Activated CD8-positive, alpha-beta T cell treated with anti-CD3 and anti-CD28 coated beads, Interleukin-2, amount 10 ng/mL, durations not matched to agents 7 days and 5 days (primary cell): Measurements from ENCODE around the gene SMIM3. TPM values are rescaled to one million over a fixed set of nuclear protein-coding genes. Genes with fewer than 3 reads are reported as not detected.
"Not testable (repeated sequence)": the region's sequence is repeated elsewhere in the genome, so short reads cannot be mapped to it uniquely, and the experiment has no call there.

Source experiments
- ATAC-seq: fragments of 150-1000 bp; cut with Tn5 transposase; one replicate; pipeline ENCODE4 v1.10.0; 2021; ENCODE audit warnings: moderate library complexity
- CTCF ChIA-PET: fragments of 350-600 bp; sonication (Branson Sonifier 250); formaldehyde crosslinking; loops from one replicate; lab custom pipeline; 2021; ENCODE audit warnings: antibody characterized with exemption; lab: Charles Lee
- POLR2A ChIA-PET: fragments of 350-600 bp; sonication (Branson Sonifier 250); formaldehyde crosslinking; loops from one replicate; lab custom pipeline; 2021; ENCODE audit warnings: antibody characterized with exemption; lab: Charles Lee
- DNase-seq: peaks from one replicate; pipeline ENCODE4 v3.0.0-alpha.2; 2020
- H3K27ac Mint-ChIP-seq: one replicate; pipeline ENCODE4 v1.8.0; 2021; ENCODE audit warnings: mild to moderate bottlenecking, mixed read lengths
- H3K27me3 Mint-ChIP-seq: one replicate; pipeline ENCODE4 v1.8.0; 2021; ENCODE audit warnings: low read depth, mixed read lengths
- H3K36me3 Mint-ChIP-seq: one replicate; pipeline ENCODE4 v1.8.0; 2021; ENCODE audit warnings: low read depth, mixed read lengths
- H3K4me1 Mint-ChIP-seq: one replicate; pipeline ENCODE4 v1.8.0; 2021; ENCODE audit warnings: low read depth, mixed read lengths
- H3K4me3 Mint-ChIP-seq: one replicate; pipeline ENCODE4 v1.8.0; 2021; ENCODE audit warnings: mild to moderate bottlenecking, mixed read lengths
- H3K9me3 Mint-ChIP-seq: one replicate; pipeline ENCODE4 v1.8.0; 2022; ENCODE audit warnings: mixed read lengths; ENCODE audit not compliant: insufficient read depth
- total RNA-seq, 2 experiments: library from RNA; stranded (reverse); gene quantifications; one replicate each; pipeline ENCODE4 v1.2.3, GENCODE V29; 2021

Gene SMIM3
- 10 to 100 TPM; 16.4 to 16.7 TPM for total RNA-seq

GRCh38 chr5:150778517-150779396, at the start of gene SMIM3:
Gene SMIM3, plus strand, starts transcription at chr5:150778757. Its CDS starts 16,684 bp downstream, at chr5:150795441.
- Mint-ChIP-seq H3K4me3 (peak within 1 kb of the TSS; percentile 97), H3K27me3 (no peaks in the 10 kb centered on the region), H3K9me3 (no peaks in the 10 kb centered on the region), H3K36me3 (peaks cover 34% of the 10 kb centered on the region), H3K4me1 (peaks cover 67% of the 10 kb centered on the region), H3K27ac (peak within 1 kb of the TSS; percentile 90)
- DNase-seq (peak; percentile 79), ATAC-seq (peak; percentile 71)
- CTCF ChIA-PET, result interaction anchor here (0.6 to 8.2 kb wide), 32 partner anchors 8 to 668 kb away, joined by 3 to 107 read pairs (median 4); partner anchors contain the start of genes DCTN4, IRGM, RBM22 and SLC36A1
- POLR2A ChIA-PET, result interaction anchor here (0.7 to 7.4 kb wide), 8 partner anchors 9 to 1257 kb away, joined by 3 to 52 read pairs (median 4); partner anchors contain the start of genes DCTN4, IRGM and RBM22

- Mint-ChIP-seq H3K27ac (no peak overlapping the region), H3K36me3 (peaks cover 56% of the 10 kb centered on the region), H3K9me3 (no peaks in the 10 kb centered on the region), H3K27me3 (no peaks in the 10 kb centered on the region), H3K4me3 (no peak overlapping the region), H3K4me1 (peaks cover 11% of the 10 kb centered on the region)
- CTCF ChIA-PET, result interaction anchor here (1.0 kb wide), 1 partner anchor 49 kb away, joined by 4 read pairs; the partner anchor contains the start of gene SMIM3
- POLR2A ChIA-PET, result interaction anchor here (0.6 kb wide), 1 partner anchor 64 kb away, joined by 6 read pairs; no protein-coding TSS in a partner anchor
- DNase-seq (no peak), ATAC-seq (no peak)
Measured at GRCh38 chr5:150729859-150730258, 48.7 kb upstream of the SMIM3 start.

- CTCF ChIA-PET, result interaction anchor here (0.7 to 1.2 kb wide), 4 partner anchors 47 to 320 kb away, joined by 3 to 4 read pairs (median 3); partner anchors contain the start of gene SMIM3
- Mint-ChIP-seq H3K4me1 (peaks cover 26% of the 10 kb centered on the region), H3K9me3 (peaks cover 9% of the 10 kb centered on the region), H3K27ac (no peak overlapping the region), H3K4me3 (no peak overlapping the region), H3K27me3 (no peaks in the 10 kb centered on the region), H3K36me3 (peaks cover 69% of the 10 kb centered on the region)
- no peak for ATAC-seq
- POLR2A ChIA-PET, result interaction anchor here (0.7 to 1.3 kb wide), 3 partner anchors 11 to 249 kb away, joined by 3 to 8 read pairs (median 3); partner anchors contain the start of gene RBM22
- no peak for DNase-seq
Measured at GRCh38 chr5:150731669-150732242, 46.8 kb upstream of the SMIM3 start.

- ATAC-seq (no peak), DNase-seq (no peak)
- no peak overlapping the region for H3K4me3 Mint-ChIP-seq
- POLR2A ChIA-PET, result interaction anchor here (1.5 kb wide), 1 partner anchor 34 kb away, joined by 7 read pairs; the partner anchor contains the start of gene RBM22
- peaks cover 83% of the 10 kb centered on the region for H3K36me3 Mint-ChIP-seq
- no peaks in the 10 kb centered on the region for H3K27me3 Mint-ChIP-seq
- peaks cover 9% of the 10 kb centered on the region for H3K9me3 Mint-ChIP-seq
- H3K27ac Mint-ChIP-seq, result peak overlapping the region; percentile 19
- H3K4me1 Mint-ChIP-seq, result peaks cover 50% of the 10 kb centered on the region
- CTCF ChIA-PET, result interaction anchor here (0.6 to 4.7 kb wide), 15 partner anchors 8 to 391 kb away, joined by 3 to 30 read pairs (median 4); partner anchors contain the start of genes IRGM, RBM22 and SMIM3
Measured at GRCh38 chr5:150734579-150735384, 43.8 kb upstream of the SMIM3 start.

GRCh38 chr5:150738862-150739261, 39.7 kb upstream of the SMIM3 start:
- no peaks in the 10 kb centered on the region for H3K27me3 Mint-ChIP-seq
- H3K4me3 Mint-ChIP-seq, result no peak overlapping the region
- H3K36me3 Mint-ChIP-seq, result peaks cover 81% of the 10 kb centered on the region
- ATAC-seq (no peak), DNase-seq (no peak)
- no peak overlapping the region for H3K27ac Mint-ChIP-seq
- peaks cover 9% of the 10 kb centered on the region for H3K9me3 Mint-ChIP-seq
- ChIA-PET CTCF (interaction anchor here (0.8 to 1.9 kb wide), 2 partner anchors 13 to 107 kb away, joined by 3 to 9 read pairs; partner anchors contain the start of gene IRGM), POLR2A (interaction anchor here (1.0 kb wide), 1 partner anchor 20 kb away, joined by 6 read pairs; the partner anchor contains the start of gene DCTN4)
- H3K4me1 Mint-ChIP-seq, result peaks cover 73% of the 10 kb centered on the region

GRCh38 chr5:150740992-150741391, 37.6 kb upstream of the SMIM3 start:
- Mint-ChIP-seq H3K27me3 (no peaks in the 10 kb centered on the region), H3K9me3 (peaks cover 8% of the 10 kb centered on the region), H3K4me3 (no peak overlapping the region), H3K4me1 (peaks cover 66% of the 10 kb centered on the region), H3K36me3 (peaks cover 71% of the 10 kb centered on the region), H3K27ac (no peak overlapping the region)
- ChIA-PET CTCF (interaction anchor here (1.2 kb wide), 1 partner anchor 106 kb away, joined by 6 read pairs; the partner anchor contains the start of gene IRGM), POLR2A (interaction anchor here (1.4 kb wide), 1 partner anchor 40 kb away, joined by 3 read pairs; the partner anchor contains the start of gene RBM22)
- ATAC-seq (no peak), DNase-seq (no peak)

GRCh38 chr5:150742455-150743141, 36.0 kb upstream of the SMIM3 start:
- H3K36me3 Mint-ChIP-seq, result peaks cover 62% of the 10 kb centered on the region
- DNase-seq, POLR2A ChIA-PET, CTCF ChIA-PET, H3K9me3 Mint-ChIP-seq, H3K27me3 Mint-ChIP-seq: not testable (repeated sequence)
- peak; percentile 33 for ATAC-seq
- peak overlapping the region; percentile 74 for H3K27ac Mint-ChIP-seq
- peak overlapping the region; percentile 3 for H3K4me3 Mint-ChIP-seq
- peaks cover 51% of the 10 kb centered on the region for H3K4me1 Mint-ChIP-seq

GRCh38 chr5:150743142-150743488, 35.4 kb upstream of the SMIM3 start:
- H3K9me3 Mint-ChIP-seq, ATAC-seq, H3K27ac Mint-ChIP-seq, CTCF ChIA-PET, DNase-seq, H3K4me3 Mint-ChIP-seq, POLR2A ChIA-PET, H3K27me3 Mint-ChIP-seq: not testable (repeated sequence)
- peaks cover 60% of the 10 kb centered on the region for H3K36me3 Mint-ChIP-seq
- H3K4me1 Mint-ChIP-seq, result peaks cover 46% of the 10 kb centered on the region

GRCh38 chr5:150750469-150750868, 28.1 kb upstream of the SMIM3 start:
- Mint-ChIP-seq H3K4me1 (peaks cover 31% of the 10 kb centered on the region), H3K27ac (no peak overlapping the region), H3K27me3 (no peaks in the 10 kb centered on the region), H3K36me3 (peaks cover 59% of the 10 kb centered on the region), H3K4me3 (no peak overlapping the region), H3K9me3 (no peaks in the 10 kb centered on the region)
- ChIA-PET POLR2A (no interaction called here), CTCF (interaction anchor here (0.9 to 2.5 kb wide), 4 partner anchors 15 to 96 kb away, joined by 3 to 8 read pairs (median 4); partner anchors contain the start of genes IRGM and RBM22)
- ATAC-seq (no peak), DNase-seq (no peak)
